Mesenchymal stem cell (in vitro differentiated cells and primary cell): ENCODE results near the gene ADRB2.

Experiments used
- DNase-seq: peaks from one replicate; pipeline ENCODE4 v3.0.0-alpha.2; 2013
- H2AFZ ChIP-seq: one replicate; pipeline ENCODE4 v1.6.1; 2013; ENCODE audit warnings: low read depth, mild to moderate bottlenecking, control low read depth, inconsistent platforms, low read length, moderate library complexity
- H2AK5ac ChIP-seq: 2 replicates; pipeline ENCODE4 v1.6.1; 2013; ENCODE audit warnings: low read length, moderate library complexity, mild to moderate bottlenecking, inconsistent platforms; ENCODE audit not compliant: severe bottlenecking
- H2BK120ac ChIP-seq: one replicate; pipeline ENCODE4 v1.6.1; 2013; ENCODE audit warnings: low read depth, mild to moderate bottlenecking, inconsistent platforms, low read length, moderate library complexity
- H2BK12ac ChIP-seq, 2 experiments: one replicate each; pipeline ENCODE4 v1.6.1; 2013; ENCODE audit warnings: inconsistent platforms in 2 of 2, low read length in 2 of 2, mild to moderate bottlenecking in 2 of 2, moderate library complexity in 2 of 2, control low read depth in 1 of 2
- H2BK15ac ChIP-seq: one replicate; pipeline ENCODE4 v1.6.1; 2013; ENCODE audit warnings: mild to moderate bottlenecking, low read depth, inconsistent platforms; ENCODE audit not compliant: poor library complexity, severe bottlenecking
- H2BK5ac ChIP-seq: 2 replicates; pipeline ENCODE4 v1.6.1; 2013; ENCODE audit warnings: low read depth, mild to moderate bottlenecking, low read length, control low read depth, inconsistent platforms; ENCODE audit not compliant: poor library complexity, severe bottlenecking
- H3K14ac ChIP-seq, 2 experiments: one replicate each; pipeline ENCODE4 v1.6.1; 2013; ENCODE audit warnings: inconsistent platforms in 2 of 2, low read length in 2 of 2, control low read depth in 1 of 2, mild to moderate bottlenecking in 1 of 2, moderate library complexity in 1 of 2
- H3K18ac ChIP-seq, 2 experiments: one replicate each; pipeline ENCODE4 v1.6.1; 2013; ENCODE audit warnings: inconsistent platforms in 2 of 2, low read length in 2 of 2, control low read depth in 1 of 2, low read depth in 1 of 2, mild to moderate bottlenecking in 1 of 2
- H3K23ac ChIP-seq, 2 experiments: one replicate each; pipeline ENCODE4 v1.6.1; 2013; ENCODE audit warnings: inconsistent platforms in 2 of 2, low read length in 2 of 2, mild to moderate bottlenecking in 2 of 2, moderate library complexity in 2 of 2, control low read depth in 1 of 2
- H3K27ac ChIP-seq: 2 replicates; pipeline ENCODE4 v1.5.1; 2013; ENCODE audit warnings: mild to moderate bottlenecking, moderate library complexity, low read length, control low read depth, inconsistent platforms; ENCODE audit not compliant: poor library complexity, severe bottlenecking
- H3K27me3 ChIP-seq, 2 experiments: 2 replicates each; pipeline versions ENCODE4 v1.6.1 to v1.7.0; 2013; ENCODE audit warnings: low read length in 2 of 2, mild to moderate bottlenecking in 2 of 2, moderate library complexity in 2 of 2, control low read depth in 1 of 2, inconsistent platforms in 1 of 2; ENCODE audit not compliant: control insufficient read depth in 1 of 2, insufficient read depth in 1 of 2
- H3K36me3 ChIP-seq, 2 experiments: 2 replicates each; pipeline versions ENCODE4 v1.6.1 to v1.7.0; 2013; ENCODE audit warnings: low read length in 2 of 2, control low read depth in 1 of 2, inconsistent platforms in 1 of 2, low read depth in 1 of 2, mild to moderate bottlenecking in 1 of 2; ENCODE audit not compliant: insufficient read depth in 2 of 2, control insufficient read depth in 1 of 2
- H3K4ac ChIP-seq, 2 experiments: one replicate each; pipeline ENCODE4 v1.6.1; 2013; ENCODE audit warnings: inconsistent platforms in 2 of 2, low read length in 2 of 2, mild to moderate bottlenecking in 2 of 2, moderate library complexity in 2 of 2, control low read depth in 1 of 2, low read depth in 1 of 2
- H3K4me1 ChIP-seq: 2 replicates; pipeline ENCODE4 v1.6.1; 2013; ENCODE audit warnings: low read depth, low read length, control low read depth; ENCODE audit not compliant: control insufficient read depth, insufficient read depth
- H3K4me2 ChIP-seq: 2 replicates; pipeline ENCODE4 v1.6.1; 2013; ENCODE audit warnings: low read length, mild to moderate bottlenecking, inconsistent platforms; ENCODE audit not compliant: poor library complexity, severe bottlenecking
- H3K4me3 ChIP-seq, 2 experiments: 2 replicates each; pipeline versions ENCODE4 v1.5.1 to v1.7.0; 2013; ENCODE audit warnings: low read length in 2 of 2, mild to moderate bottlenecking in 2 of 2, control low read depth in 1 of 2, low read depth in 1 of 2; ENCODE audit not compliant: insufficient read depth in 1 of 2
- H3K79me1 ChIP-seq: replicated peaks from 2 replicates; pipeline ENCODE4 v1.6.1; 2013; ENCODE audit warnings: mild to moderate bottlenecking, control low read depth, low read length, inconsistent platforms; ENCODE audit not compliant: poor library complexity, severe bottlenecking
- H3K9ac ChIP-seq: 2 replicates; pipeline ENCODE4 v1.7.0; 2013; ENCODE audit warnings: mild to moderate bottlenecking, low read length, moderate library complexity
- H3K9me3 ChIP-seq: 2 replicates; pipeline ENCODE4 v1.7.0; 2013; ENCODE audit warnings: mild to moderate bottlenecking, low read length; ENCODE audit not compliant: control insufficient read depth
- H4K8ac ChIP-seq: one replicate; pipeline ENCODE4 v1.6.1; 2013; ENCODE audit warnings: inconsistent platforms, mild to moderate bottlenecking, low read length, moderate library complexity
- H4K91ac ChIP-seq: one replicate; pipeline ENCODE4 v1.6.1; 2013; ENCODE audit warnings: mild to moderate bottlenecking, low read length, inconsistent platforms
- WGBS: methylation state at CpG from one replicate; pipeline ENCODE4 v1.1.7; 2013; ENCODE audit warnings: mixed read lengths; 5-methylcytosine and 5-hydroxymethylcytosine counted together

ADRB2 gene

DNA sequence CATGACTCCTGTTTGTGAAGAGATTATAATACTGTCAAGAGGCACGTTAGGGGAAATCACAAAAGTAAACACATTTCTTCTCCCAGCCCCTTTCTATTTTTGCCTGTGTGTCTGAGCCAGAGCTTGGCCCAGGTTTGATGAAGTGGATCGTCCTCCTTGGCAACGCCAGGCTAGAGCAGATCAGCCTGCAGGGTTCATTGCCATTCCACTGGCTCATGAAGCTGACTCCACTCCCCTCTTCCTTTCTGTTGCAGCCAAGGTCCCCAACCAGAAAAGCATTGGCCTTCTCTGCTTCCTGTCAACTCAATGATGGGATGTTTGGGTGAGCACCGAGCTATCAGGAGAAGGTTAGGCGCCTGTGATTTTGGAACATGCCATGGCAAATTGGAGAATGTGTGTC is 3.3 kb downstream of the ADRB2 start:
- H3K23ac ChIP-seq, result no peak overlapping the region
- H3K27me3 ChIP-seq, result peaks cover 0 to 11% of the 10 kb centered on the region in 2 experiments
- no peak overlapping the region for H2BK15ac ChIP-seq
- no peak overlapping the region for H3K27ac ChIP-seq
- H2AK5ac ChIP-seq, result no peak overlapping the region
- no peak overlapping the region for H3K4me2 ChIP-seq
- H4K8ac ChIP-seq, result no peak overlapping the region
- no peak overlapping the region for H3K14ac ChIP-seq
- no peaks in the 10 kb centered on the region for H3K79me1 ChIP-seq
- no peak overlapping the region for H3K18ac ChIP-seq
- H2BK12ac ChIP-seq, result no peak overlapping the region
- H2BK5ac ChIP-seq, result no peak overlapping the region
- no peaks in the 10 kb centered on the region for H3K36me3 ChIP-seq
- no peak overlapping the region for H4K91ac ChIP-seq
- no peak overlapping the region for H2BK120ac ChIP-seq
- H3K9ac ChIP-seq, result no peak overlapping the region
- H3K9me3 ChIP-seq, result no peaks in the 10 kb centered on the region
- peak overlapping the region in 1 of 2 experiments; percentile 49 for H3K4me3 ChIP-seq
- WGBS, result 66% methylated on average over 5 of the region's 5 CpGs
- H3K4me1 ChIP-seq, result peaks cover 7% of the 10 kb centered on the region
- H3K4ac ChIP-seq, result peak overlapping the region in 1 of 2 experiments; percentile 48
- no peak overlapping the region for H2AFZ ChIP-seq
- no peak for DNase-seq

- no peak overlapping the region for H4K91ac ChIP-seq
- no peaks in the 10 kb centered on the region for H3K79me1 ChIP-seq
- H3K4ac ChIP-seq, result no peak overlapping the region
- H3K4me2 ChIP-seq, result no peak overlapping the region
- H3K4me3 ChIP-seq, result no peak overlapping the region
- 97% methylated on average over 2 of the region's 2 CpGs for WGBS
- peaks cover 0 to 11% of the 10 kb centered on the region in 2 experiments for H3K27me3 ChIP-seq
- no peak overlapping the region for H2AK5ac ChIP-seq
- no peak overlapping the region for H2BK12ac ChIP-seq
- H3K9me3 ChIP-seq, result no peaks in the 10 kb centered on the region
- no peak for DNase-seq
- H2BK5ac ChIP-seq, result no peak overlapping the region
- H3K36me3 ChIP-seq, result no peaks in the 10 kb centered on the region
- no peak overlapping the region for H2BK15ac ChIP-seq
- H3K9ac ChIP-seq, result no peak overlapping the region
- no peak overlapping the region for H4K8ac ChIP-seq
- no peak overlapping the region for H3K18ac ChIP-seq
- no peak overlapping the region for H3K23ac ChIP-seq
- H3K14ac ChIP-seq, result no peak overlapping the region
- H2BK120ac ChIP-seq, result no peak overlapping the region
- no peak overlapping the region for H3K27ac ChIP-seq
- no peak overlapping the region for H2AFZ ChIP-seq
- peaks cover 7% of the 10 kb centered on the region for H3K4me1 ChIP-seq
Observed at GRCh38 chr5:148830211-148830610, 3.8 kb downstream of the ADRB2 start.

DNA sequence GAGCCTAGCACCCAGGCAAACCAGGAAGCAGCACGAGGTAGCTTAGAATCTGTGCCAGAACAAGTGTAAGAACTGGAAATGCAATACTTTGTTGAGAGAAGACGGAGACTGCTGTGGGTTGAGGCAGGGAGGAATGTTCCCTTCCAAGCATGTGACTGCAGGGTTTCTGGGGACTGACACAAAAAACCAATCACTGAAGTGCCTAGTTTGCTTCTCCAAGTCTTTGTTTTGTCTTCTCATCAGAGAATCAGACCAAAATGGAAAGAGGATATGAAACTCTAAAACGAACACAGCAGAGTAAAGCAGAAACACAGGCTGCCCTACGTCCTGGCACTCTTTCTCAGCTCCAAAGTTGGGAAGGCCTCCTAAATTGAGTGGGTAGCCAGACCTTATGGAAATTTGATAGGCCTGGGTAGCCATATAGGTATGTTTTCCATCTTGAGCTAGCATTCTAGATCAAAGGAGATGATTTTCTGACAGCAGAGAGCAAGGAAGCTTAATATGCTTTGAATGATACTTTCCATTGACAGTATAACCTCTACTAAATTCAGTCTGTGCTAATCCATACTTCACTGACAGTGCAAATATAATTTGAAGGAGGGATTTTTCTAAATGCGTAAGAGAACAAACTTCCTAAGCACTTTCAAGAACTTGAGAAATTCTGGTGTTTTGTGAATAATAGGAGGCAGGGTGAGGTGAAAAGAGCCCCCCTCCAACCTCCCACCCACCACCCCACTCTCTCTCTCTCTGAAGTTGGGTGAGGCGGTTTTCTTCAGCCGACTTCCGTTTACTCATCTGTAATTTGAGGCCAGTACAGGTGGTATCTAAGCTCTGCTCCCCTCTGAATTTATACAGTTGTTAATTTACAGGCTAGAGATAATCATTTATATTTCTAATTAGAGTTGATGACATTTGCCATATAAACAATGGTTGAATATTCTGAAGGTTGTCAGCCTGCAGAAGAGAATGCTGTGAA is 5.5 kb downstream of the ADRB2 start:
- H2AFZ ChIP-seq, result no peak overlapping the region
- H3K79me1 ChIP-seq, result no peaks in the 10 kb centered on the region
- H3K18ac ChIP-seq, result no peak overlapping the region
- H2BK15ac ChIP-seq, result no peak overlapping the region
- peaks cover 0 to 10% of the 10 kb centered on the region in 2 experiments for H3K27me3 ChIP-seq
- no peak overlapping the region for H3K27ac ChIP-seq
- no peak overlapping the region for H3K9ac ChIP-seq
- H3K4me1 ChIP-seq, result peaks cover 3% of the 10 kb centered on the region
- H2AK5ac ChIP-seq, result no peak overlapping the region
- no peak overlapping the region for H3K4me3 ChIP-seq
- no peak overlapping the region for H3K23ac ChIP-seq
- DNase-seq, result no peak
- no peak overlapping the region for H2BK5ac ChIP-seq
- no peak overlapping the region for H3K14ac ChIP-seq
- H2BK12ac ChIP-seq, result no peak overlapping the region
- no peak overlapping the region for H4K91ac ChIP-seq
- 92% methylated on average over 4 of the region's 8 CpGs for WGBS
- no peaks in the 10 kb centered on the region for H3K36me3 ChIP-seq
- no peak overlapping the region for H4K8ac ChIP-seq
- H3K4me2 ChIP-seq, result no peak overlapping the region
- H3K4ac ChIP-seq, result no peak overlapping the region
- H2BK120ac ChIP-seq, result no peak overlapping the region
- H3K9me3 ChIP-seq, result no peaks in the 10 kb centered on the region

DNA sequence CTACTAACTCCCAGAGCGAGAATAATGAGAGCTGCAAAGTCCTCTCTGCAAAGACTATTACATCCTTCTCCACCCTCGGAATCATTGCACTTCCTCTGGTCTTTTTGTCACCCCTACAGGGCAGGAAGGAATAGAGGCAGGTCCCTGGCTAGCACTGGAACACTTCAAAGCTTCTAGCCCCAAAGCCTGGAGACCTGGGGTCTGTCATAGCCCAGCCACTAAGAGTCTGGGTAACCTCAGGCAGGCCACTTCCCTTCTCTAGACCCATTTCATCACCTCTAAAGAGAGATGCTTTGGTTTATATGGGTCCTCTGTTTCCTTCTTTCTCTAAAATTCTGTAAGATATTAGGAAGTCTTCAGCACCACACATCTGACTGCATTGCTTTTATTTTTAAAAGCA is 6.7 kb downstream of the ADRB2 start:
- Histone ChIP-seq H3K23ac (no peak overlapping the region), H3K18ac (no peak overlapping the region), H3K27ac (no peak overlapping the region), H2BK120ac (no peak overlapping the region), H2AK5ac (no peak overlapping the region), H2BK12ac (no peak overlapping the region), H3K4me1 (no peaks in the 10 kb centered on the region), H4K91ac (no peak overlapping the region), H3K14ac (no peak overlapping the region), H3K9ac (no peak overlapping the region), H3K9me3 (no peaks in the 10 kb centered on the region), H2BK15ac (no peak overlapping the region), H3K4me3 (no peak overlapping the region), H2BK5ac (no peak overlapping the region), H3K36me3 (no peaks in the 10 kb centered on the region), H3K4ac (no peak overlapping the region), H3K79me1 (no peaks in the 10 kb centered on the region), H3K4me2 (no peak overlapping the region), H4K8ac (no peak overlapping the region), H3K27me3 (peaks cover 0 to 5% of the 10 kb centered on the region in 2 experiments), H2AFZ (no peak overlapping the region)
- WGBS, result 52% methylated on average over 2 of the region's 2 CpGs
- no peak for DNase-seq
